Suprapubic skin (tissue), 4 donors: ENCODE measurements around the gene TOGARAM2.

ENCODE experiments used
- CTCF ChIP-seq, 2 donors: fragments of 200-600 bp in 1 of 2; fragments of 450-650 bp in 1 of 2; sonication (generic) in 1 of 2; IDR thresholded peaks; one replicate each; pipeline ENCODE4 v1.5.1; 2016 to 2019; ENCODE audit warnings: antibody characterized with exemption in 2 of 2, mild to moderate bottlenecking in 1 of 2, moderate library complexity in 1 of 2
- EP300 ChIP-seq: sonication (generic); formaldehyde crosslinking; IDR thresholded peaks from one replicate; pipeline ENCODE4 v1.6.1; 2017; ENCODE audit warnings: antibody characterized with exemption
- POLR2A ChIP-seq, 2 donors: fragments of 450-650 bp; IDR thresholded peaks; one replicate each; pipeline ENCODE4 v1.6.1; 2017; ENCODE audit warnings: antibody characterized with exemption in 2 of 2, mild to moderate bottlenecking in 2 of 2, moderate library complexity in 2 of 2
- POLR2AphosphoS5 ChIP-seq, 3 donors: sonication (generic); formaldehyde crosslinking; IDR thresholded peaks; one replicate each; pipeline ENCODE4 v1.6.1; 2017; ENCODE audit warnings: antibody characterized with exemption in 3 of 3

DNA sequence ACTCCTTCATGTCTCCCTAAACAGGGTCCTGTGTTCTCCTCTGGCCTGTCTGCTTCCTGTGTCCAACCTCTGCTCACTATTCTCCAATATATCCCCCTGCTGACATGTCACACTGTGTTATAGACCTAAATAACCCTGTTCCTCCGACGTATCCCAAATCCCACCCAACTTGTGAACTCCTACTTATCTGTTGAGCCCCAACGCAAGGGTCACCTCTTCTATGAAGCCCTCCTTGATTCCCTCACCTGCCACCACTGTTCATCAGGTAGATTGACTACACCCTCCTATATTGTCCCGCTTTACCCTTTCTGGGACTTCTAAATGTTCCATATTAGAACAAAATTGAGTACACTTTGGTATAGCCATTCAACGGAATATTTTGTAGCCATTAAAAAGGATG is 51.1 kb downstream of the TOGARAM2 start:
- no peak for TF ChIP-seq CTCF (IDR thresholded peaks at IDR 0.05)
- no peak for TF ChIP-seq POLR2AphosphoS5 (IDR thresholded peaks at IDR 0.05)
- TF ChIP-seq POLR2A (IDR thresholded peaks at IDR 0.05): no peak
- no peak for TF ChIP-seq EP300
